ENCODE results near the gene ARFGEF3. TPM values are rescaled to one million over a fixed set of nuclear protein-coding genes. Genes with fewer than 3 reads are reported as not detected.

The ARFGEF3 gene
- total RNA-seq, 3 donors from 2014 or later (not counting 1 experiment from before 2014, with no cell fraction given): 0.05 to 0.09 TPM; not detected in 1

GRCh38 chr6:138183790-138184134 lies 22.0 kb downstream of the ARFGEF3 start:
- Histone ChIP-seq H3K9me3 (ENCODE audit: control insufficient read depth, insufficient read depth, low read length) (peaks cover 5% of the 10 kb centered on the region), H3K36me3 (ENCODE audit: control insufficient read depth, insufficient read depth, low read length) (no peaks in the 10 kb centered on the region), H3K4me1 (ENCODE audit: control insufficient read depth, insufficient read depth, low read length) (no peaks in the 10 kb centered on the region), H3K27ac (ENCODE audit: low read length) (no peak overlapping the region), H3K27me3 (ENCODE audit: control insufficient read depth, insufficient read depth, low read length) (no peaks in the 10 kb centered on the region), H3K4me3 (ENCODE audit: low read length) (no peak overlapping the region)
- intact Hi-C loops (cut with micrococcal nuclease): no loop called here
- Mint-ChIP-seq H3K4me3 (no peak overlapping the region), H3K27me3 (ENCODE audit: low read depth in 2 of 2) (peaks cover 13 to 32% of the 10 kb centered on the region in 2 donors), H3K4me1 (no peaks in the 10 kb centered on the region), H3K36me3 (no peaks in the 10 kb centered on the region), H3K27ac (no peak overlapping the region), H3K9me3 (no peaks in the 10 kb centered on the region)
- WGBS (ENCODE audit: insufficient coverage): 76% methylated on average over 4 of the region's 4 CpGs
- no peak for TF ChIP-seq CTCF (IDR thresholded peaks at IDR 0.05)
- ATAC-seq (no peak), DNase-seq (no peak)

GRCh38 chr6:138184230-138184629 lies 22.5 kb downstream of the ARFGEF3 start:
- peaks cover 13 to 32% of the 10 kb centered on the region in 2 donors for H3K27me3 Mint-ChIP-seq (ENCODE audit: low read depth in 2 of 2)
- no peaks in the 10 kb centered on the region for H3K9me3 Mint-ChIP-seq
- no peak for TF ChIP-seq CTCF (IDR thresholded peaks at IDR 0.05)
- H3K27ac Mint-ChIP-seq: no peak overlapping the region
- WGBS (ENCODE audit: insufficient coverage): 91% methylated on average over 3 of the region's 3 CpGs
- H3K36me3 ChIP-seq (ENCODE audit: control insufficient read depth, insufficient read depth, low read length): no peaks in the 10 kb centered on the region
- no peak for ATAC-seq
- H3K36me3 Mint-ChIP-seq: no peaks in the 10 kb centered on the region
- no peak for DNase-seq
- no peaks in the 10 kb centered on the region for H3K4me1 ChIP-seq (ENCODE audit: control insufficient read depth, insufficient read depth, low read length)
- H3K4me3 ChIP-seq (ENCODE audit: low read length): no peak overlapping the region
- no peaks in the 10 kb centered on the region for H3K4me1 Mint-ChIP-seq
- H3K27ac ChIP-seq (ENCODE audit: low read length): no peak overlapping the region
- no peaks in the 10 kb centered on the region for H3K27me3 ChIP-seq (ENCODE audit: control insufficient read depth, insufficient read depth, low read length)
- intact Hi-C loops (cut with micrococcal nuclease): no loop called here
- H3K9me3 ChIP-seq (ENCODE audit: control insufficient read depth, insufficient read depth, low read length): peaks cover 5% of the 10 kb centered on the region
- H3K4me3 Mint-ChIP-seq: no peak overlapping the region

- Mint-ChIP-seq H3K4me3 (no peak overlapping the region), H3K27me3 (ENCODE audit: low read depth in 2 of 2) (peaks cover 19 to 30% of the 10 kb centered on the region in 2 donors), H3K27ac (no peak overlapping the region)
These were observed 25.4 kb downstream of the ARFGEF3 start for GRCh38 chr6:138187156-138187555.

More at GRCh38 chr6:138187156-138187555, 25.4 kb downstream of the ARFGEF3 start:
- Histone ChIP-seq H3K4me3 (ENCODE audit: low read length) (no peak overlapping the region), H3K9me3 (ENCODE audit: control insufficient read depth, insufficient read depth, low read length) (no peaks in the 10 kb centered on the region), H3K27me3 (ENCODE audit: control insufficient read depth, insufficient read depth, low read length) (peaks cover 7% of the 10 kb centered on the region), H3K36me3 (ENCODE audit: control insufficient read depth, insufficient read depth, low read length) (no peaks in the 10 kb centered on the region), H3K27ac (ENCODE audit: low read length) (no peak overlapping the region), H3K4me1 (ENCODE audit: control insufficient read depth, insufficient read depth, low read length) (no peaks in the 10 kb centered on the region)
- ATAC-seq: no peak
- H3K9me3 Mint-ChIP-seq: no peaks in the 10 kb centered on the region
- TF ChIP-seq CTCF (IDR thresholded peaks at IDR 0.05): no peak
- no peaks in the 10 kb centered on the region for H3K4me1 Mint-ChIP-seq
- no peak for DNase-seq
- WGBS (ENCODE audit: insufficient coverage): 88% methylated on average over 4 of the region's 4 CpGs
- intact Hi-C loops (cut with micrococcal nuclease): no loop called here
- no peaks in the 10 kb centered on the region for H3K36me3 Mint-ChIP-seq

Data from natural killer cell (primary cell).